ENCODE results near the gene MYO5C. TPM values are rescaled to one million over a fixed set of nuclear protein-coding genes. Genes with fewer than 3 reads are reported as not detected.

The MYO5C gene
- total RNA-seq, 1 donor: not detected

GRCh38 chr15:52162260-52162659, 133.3 kb downstream of the MYO5C start:
- peak; percentile 38 for DNase-seq (ENCODE audit: low read depth)
- H3K4me3 ChIP-seq (ENCODE audit: low read depth, low read length): no peak overlapping the region

GRCh38 chr15:52161406-52161966, 134.1 kb downstream of the MYO5C start:
- H3K4me3 ChIP-seq (ENCODE audit: low read depth, low read length): no peak overlapping the region
- no peak for DNase-seq (ENCODE audit: low read depth)
- no peak for TF ChIP-seq CTCF (IDR thresholded peaks at IDR 0.05; ENCODE audit: insufficient read depth, low read depth, low read length)

More at GRCh38 chr15:52162260-52162659, 133.3 kb downstream of the MYO5C start:
- no peak for TF ChIP-seq CTCF (IDR thresholded peaks at IDR 0.05; ENCODE audit: insufficient read depth, low read depth, low read length)

- TF ChIP-seq CTCF (IDR thresholded peaks at IDR 0.05; ENCODE audit: insufficient read depth, low read depth, low read length): no peak
- H3K4me3 ChIP-seq (ENCODE audit: low read depth, low read length): no peak overlapping the region
- no peak for DNase-seq (ENCODE audit: low read depth)
Observed at GRCh38 chr15:52159645-52160044, 136.0 kb downstream of the MYO5C start.

GRCh38 chr15:52158084-52158765, 137.4 kb downstream of the MYO5C start:
- DNase-seq (ENCODE audit: low read depth): no peak
- H3K4me3 ChIP-seq (ENCODE audit: low read depth, low read length): no peak overlapping the region
- no peak for TF ChIP-seq CTCF (IDR thresholded peaks at IDR 0.05; ENCODE audit: insufficient read depth, low read depth, low read length)

GRCh38 chr15:52155878-52156277, 139.7 kb downstream of the MYO5C start:
- DNase-seq (ENCODE audit: low read depth): no peak
- no peak for TF ChIP-seq CTCF (IDR thresholded peaks at IDR 0.05; ENCODE audit: insufficient read depth, low read depth, low read length)
- H3K4me3 ChIP-seq (ENCODE audit: low read depth, low read length): no peak overlapping the region

GRCh38 chr15:52154896-52155865, 140.4 kb downstream of the MYO5C start:
- TF ChIP-seq CTCF (IDR thresholded peaks at IDR 0.05; ENCODE audit: insufficient read depth, low read depth, low read length): no peak
- no peak for DNase-seq (ENCODE audit: low read depth)
- H3K4me3 ChIP-seq (ENCODE audit: low read depth, low read length): no peak overlapping the region
